HG03565 (cell line): ENCODE results near the gene PRSS23.
"Not testable (repeated sequence)": the region's sequence is repeated elsewhere in the genome, so short reads cannot be mapped to it uniquely, and the experiment has no call there.

Experiments used
- ATAC-seq: cut with Tn5 transposase; IDR thresholded peaks from one replicate; pipeline ENCODE4 v1.9.1; 2021; ENCODE audit warnings: mild to moderate bottlenecking, moderate library complexity; ENCODE audit not compliant: unreplicated experiment

Gene PRSS23

GRCh38 chr11:86800076-86800959, at the start of gene PRSS23:
Gene PRSS23, plus strand, starts transcription at chr11:86800542. Its CDS starts 7,102 bp downstream, at chr11:86807644.
- ATAC-seq, result no peak

- ATAC-seq, result no peak
Measured at GRCh38 chr11:86753459-86753858, 46.9 kb upstream of the PRSS23 start.

- no peak for ATAC-seq
Measured at GRCh38 chr11:86755146-86755545, 45.2 kb upstream of the PRSS23 start.

- ATAC-seq, result no peak
Measured at GRCh38 chr11:86758171-86758570, 42.2 kb upstream of the PRSS23 start.

GRCh38 chr11:86760577-86760976, 39.8 kb upstream of the PRSS23 start:
- no peak for ATAC-seq

- ATAC-seq, result no peak
Measured at GRCh38 chr11:86761978-86762377, 38.4 kb upstream of the PRSS23 start.

GRCh38 chr11:86765203-86765602, 35.1 kb upstream of the PRSS23 start:
- ATAC-seq, result no peak

- ATAC-seq, result no peak
Measured at GRCh38 chr11:86765878-86766277, 34.5 kb upstream of the PRSS23 start.

- no peak for ATAC-seq
Measured at GRCh38 chr11:86769219-86769618, 31.1 kb upstream of the PRSS23 start.

- not testable (repeated sequence) for ATAC-seq
Measured at GRCh38 chr11:86770473-86771027, 29.8 kb upstream of the PRSS23 start.

- ATAC-seq, result no peak
Measured at GRCh38 chr11:86772999-86773398, 27.3 kb upstream of the PRSS23 start.

GRCh38 chr11:86773513-86774252, 26.7 kb upstream of the PRSS23 start:
- ATAC-seq, result no peak

GRCh38 chr11:86774417-86774816, 25.9 kb upstream of the PRSS23 start:
- ATAC-seq, result no peak

- no peak for ATAC-seq
Measured at GRCh38 chr11:86775361-86775760, 25.0 kb upstream of the PRSS23 start.

- ATAC-seq, result no peak
Measured at GRCh38 chr11:86781546-86781945, 18.8 kb upstream of the PRSS23 start.

GRCh38 chr11:86782742-86783141, 17.6 kb upstream of the PRSS23 start:
- ATAC-seq, result no peak

- ATAC-seq, result no peak
Measured at GRCh38 chr11:86783661-86784060, 16.7 kb upstream of the PRSS23 start.

GRCh38 chr11:86784241-86784681, 16.1 kb upstream of the PRSS23 start:
- no peak for ATAC-seq

GRCh38 chr11:86785576-86785975, 14.8 kb upstream of the PRSS23 start:
- ATAC-seq, result no peak

GRCh38 chr11:86787018-86787536, 13.3 kb upstream of the PRSS23 start:
- no peak for ATAC-seq

- ATAC-seq, result no peak
Measured at GRCh38 chr11:86787656-86788055, 12.7 kb upstream of the PRSS23 start.
